ELR (cell line): Measurements from ENCODE around the gene CUBN.
A peak's percentile ranks its signal among the peaks of the same experiment; 100 is the strongest.
"Not testable (repeated sequence)": the region's sequence is repeated elsewhere in the genome, so short reads cannot be mapped to it uniquely, and the experiment has no call there.

ENCODE experiments used
- DNase-seq: peaks from one replicate; pipeline ENCODE4 v3.0.0-alpha.2; 2015; ENCODE audit warnings: low read depth

The CUBN gene

GRCh38 chr10:17013131-17013983 is 116.3 kb downstream of the CUBN start:
- not testable (repeated sequence) for DNase-seq

GRCh38 chr10:17012731-17013130 is 116.9 kb downstream of the CUBN start:
- DNase-seq: not testable (repeated sequence)

GRCh38 chr10:17010363-17011145 is 119.1 kb downstream of the CUBN start:
- DNase-seq: no peak

GRCh38 chr10:17009212-17009700 is 120.4 kb downstream of the CUBN start:
- peak; percentile 93 for DNase-seq

- no peak for DNase-seq
Measured at GRCh38 chr10:17007418-17007770, 122.2 kb downstream of the CUBN start.

GRCh38 chr10:17006631-17007417 is 122.8 kb downstream of the CUBN start:
- peak; percentile 49 for DNase-seq

- peak; percentile 66 for DNase-seq
Measured at GRCh38 chr10:17005621-17006566, 123.7 kb downstream of the CUBN start.

GRCh38 chr10:17004801-17005380 is 124.7 kb downstream of the CUBN start:
- peak; percentile 67 for DNase-seq

GRCh38 chr10:17003651-17004286 is 125.8 kb downstream of the CUBN start:
- DNase-seq: no peak

GRCh38 chr10:17003151-17003550 is 126.5 kb downstream of the CUBN start:
- peak; percentile 94 for DNase-seq

GRCh38 chr10:17001961-17002749 is 127.5 kb downstream of the CUBN start:
- DNase-seq: peak; percentile 48

GRCh38 chr10:17001297-17001744 is 128.3 kb downstream of the CUBN start:
- peak; percentile 62 for DNase-seq

- DNase-seq: no peak
Measured at GRCh38 chr10:16999665-17000451, 129.8 kb downstream of the CUBN start.

- DNase-seq: peak; percentile 72
Measured at GRCh38 chr10:16996530-16996964, 133.1 kb downstream of the CUBN start.

- peak; percentile 53 for DNase-seq
Measured at GRCh38 chr10:16995867-16996529, 133.6 kb downstream of the CUBN start.

- DNase-seq: no peak
Measured at GRCh38 chr10:16993186-16993585, 136.4 kb downstream of the CUBN start.

GRCh38 chr10:16992611-16993119 is 136.9 kb downstream of the CUBN start:
- peak; percentile 47 for DNase-seq

- DNase-seq: no peak
Measured at GRCh38 chr10:16991011-16991410, 138.6 kb downstream of the CUBN start.
